LNCAP (cell line): Measurements from ENCODE around the gene SOX9.

ENCODE experiments used
- CTCF ChIP-seq: fragments of 450-650 bp; IDR thresholded peaks from 2 replicates; pipeline ENCODE4 v1.5.1; 2017; ENCODE audit warnings: mild to moderate bottlenecking

The SOX9 gene

DNA sequence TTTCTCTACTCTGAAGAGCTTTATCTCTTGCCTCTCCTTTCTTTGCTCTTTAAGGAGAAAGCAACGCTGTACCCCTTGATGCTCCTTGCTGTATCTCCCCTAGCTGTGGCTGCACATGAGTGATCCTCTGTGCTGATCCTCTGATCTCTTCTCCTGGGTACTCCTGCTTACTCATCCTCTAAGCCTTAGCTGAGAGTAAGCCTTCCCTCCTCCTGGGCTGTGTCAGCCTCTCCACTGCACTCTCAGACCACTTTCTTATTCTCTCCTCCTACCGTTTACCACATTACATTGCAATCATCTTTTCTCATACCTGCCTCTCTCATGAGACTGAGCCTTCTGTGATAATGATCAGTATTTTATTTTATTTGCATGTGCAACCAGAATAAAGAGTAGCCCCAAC is 25.1 kb downstream of the SOX9 start:
- TF ChIP-seq CTCF = no peak

DNA sequence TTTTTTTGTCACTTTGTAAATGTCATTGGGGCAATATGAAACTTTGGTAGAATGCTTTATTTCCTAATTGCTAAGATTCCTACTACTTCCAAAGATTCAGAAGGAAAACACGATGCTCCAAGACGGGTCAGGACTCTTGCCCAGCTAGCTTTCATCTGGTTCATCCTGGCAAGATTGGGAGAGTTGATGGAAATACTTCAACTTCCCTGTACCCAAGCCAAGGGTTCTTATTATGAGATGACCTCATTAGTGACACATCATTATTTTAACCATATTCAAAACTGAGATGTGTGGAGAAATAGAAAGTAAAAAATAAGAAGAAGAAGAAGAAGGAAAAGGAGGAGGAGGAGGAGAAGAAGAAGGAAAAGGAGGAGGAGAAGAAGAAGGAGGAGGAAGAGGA is 25.6 kb downstream of the SOX9 start:
- no peak for TF ChIP-seq CTCF

DNA sequence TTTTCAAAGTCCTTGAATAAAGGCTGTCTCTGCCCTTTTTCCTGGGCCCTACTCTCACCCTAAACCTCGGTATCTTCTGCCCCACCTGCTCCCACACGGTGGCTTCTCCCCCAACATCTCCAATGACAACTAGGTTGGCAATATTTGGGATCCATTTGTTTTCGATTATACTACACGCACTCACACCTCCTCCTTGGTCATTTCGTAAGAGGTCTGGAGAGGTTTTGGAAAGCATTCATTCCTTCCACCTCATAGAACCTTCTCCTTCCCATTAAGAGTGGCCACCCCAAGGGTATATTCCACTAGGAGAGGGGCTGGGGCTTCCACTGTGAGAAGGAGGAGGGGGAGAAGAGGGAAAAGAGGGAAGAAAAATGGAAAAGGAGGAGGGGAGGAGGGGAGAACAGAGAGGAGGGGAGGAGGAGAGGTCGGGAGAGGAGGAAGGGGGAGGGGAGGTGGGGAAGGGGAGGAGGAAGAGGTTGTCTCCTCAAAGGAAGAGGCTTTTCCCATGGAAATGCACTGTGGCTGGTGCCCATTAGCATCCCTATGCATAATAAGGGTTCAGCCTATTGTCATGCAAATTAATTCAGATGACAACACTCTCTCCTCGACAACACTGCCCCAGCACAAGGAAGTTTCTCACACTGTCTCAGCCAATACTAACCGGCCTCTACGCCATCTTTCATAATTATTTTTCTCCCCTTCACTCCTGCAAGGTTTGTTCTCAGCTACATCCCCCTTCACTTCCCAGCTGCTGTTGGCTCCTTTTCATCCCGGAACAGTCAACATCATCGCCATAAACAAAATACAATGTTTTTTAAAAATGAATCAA is 30.0 kb downstream of the SOX9 start:
- no peak for TF ChIP-seq CTCF

DNA sequence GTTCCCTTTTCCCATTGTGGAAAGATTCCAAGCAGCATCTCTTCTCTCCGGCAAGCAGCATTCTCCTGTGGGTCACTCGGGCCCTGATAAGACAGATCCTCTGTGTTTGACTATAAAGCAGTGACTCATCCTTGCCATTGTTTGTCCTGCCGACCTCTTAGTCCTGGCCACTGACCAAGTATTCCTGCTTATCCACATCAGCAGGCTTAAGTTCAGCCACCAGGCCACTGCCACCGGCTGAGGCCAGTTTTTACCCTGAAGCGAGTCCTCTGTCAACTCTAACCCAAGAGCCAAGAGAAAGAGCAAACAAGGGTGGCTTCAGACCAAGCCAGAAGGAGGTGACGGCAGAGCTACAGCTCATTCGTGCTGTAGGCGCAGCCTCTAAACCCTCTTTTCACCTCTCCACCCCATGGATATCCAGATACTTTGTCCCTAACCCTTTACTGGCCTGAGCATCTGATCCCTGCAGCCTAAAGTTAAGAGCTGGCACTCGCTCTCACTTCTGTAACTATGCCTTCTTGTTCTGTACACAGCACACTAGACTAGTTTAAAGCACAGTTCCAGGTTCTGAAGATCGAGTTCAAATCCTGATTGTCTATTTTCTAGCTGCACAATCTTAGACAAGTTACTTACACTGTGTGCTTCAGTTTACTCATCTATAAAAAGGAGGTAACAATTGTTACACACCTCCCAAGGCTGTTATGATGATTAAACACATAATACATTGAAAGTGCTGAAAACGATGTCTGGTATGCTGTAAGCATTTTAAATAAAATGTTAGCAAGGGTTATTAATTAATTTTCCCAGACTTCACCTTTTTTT is 31.0 kb downstream of the SOX9 start:
- TF ChIP-seq CTCF = no peak

- no peak for TF ChIP-seq CTCF
These were observed 31.6 kb downstream of the SOX9 start for GRCh38 chr17:72152387-72152929.

DNA sequence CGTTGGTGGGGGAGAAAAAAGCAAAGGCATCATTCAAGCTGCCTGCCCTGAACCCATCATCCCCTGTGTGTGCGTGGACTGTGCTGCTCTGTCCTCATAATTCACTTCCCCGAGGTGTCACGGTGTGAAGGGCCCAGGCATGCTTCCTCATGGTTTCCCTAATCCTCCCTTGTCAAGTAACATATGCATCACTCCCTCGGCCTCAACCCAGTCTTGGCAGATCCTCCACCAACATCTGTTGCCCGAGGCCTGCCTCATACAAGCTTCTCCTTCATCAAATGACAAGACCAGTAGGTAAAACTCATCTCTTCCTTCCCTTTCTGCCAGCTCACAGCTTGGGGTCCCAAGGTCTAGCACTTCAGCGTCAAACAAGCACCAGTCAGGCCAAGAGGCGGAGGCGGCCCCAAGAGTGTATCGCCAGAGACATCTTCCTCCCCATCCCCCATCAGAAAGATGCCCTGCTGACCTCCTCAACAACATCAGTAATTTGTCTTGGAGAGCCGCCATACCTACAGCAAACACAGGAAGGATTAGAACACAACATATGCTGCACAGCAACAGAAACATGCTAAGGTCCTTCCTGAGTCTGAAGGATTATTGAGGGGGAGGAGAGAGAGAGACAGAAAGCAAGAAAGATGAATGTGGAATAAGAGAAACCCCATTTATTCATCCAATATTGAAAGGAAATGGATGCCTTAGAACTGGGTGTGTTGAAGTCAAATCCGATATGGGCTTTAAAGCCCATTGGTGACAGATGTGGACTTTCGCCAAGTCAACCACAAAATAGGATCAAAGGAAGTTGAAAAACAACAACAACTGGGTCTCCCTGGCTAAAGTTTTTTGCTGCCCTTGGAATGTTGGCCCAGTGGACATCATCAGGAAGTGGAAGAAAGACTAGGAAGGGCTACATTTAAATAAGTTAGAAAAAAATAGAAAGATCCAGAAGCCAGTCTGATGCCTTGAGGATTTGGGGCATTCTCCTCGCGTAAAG is 38.4 kb downstream of the SOX9 start:
- no peak for TF ChIP-seq CTCF

- no peak for TF ChIP-seq CTCF
These were observed 41.7 kb downstream of the SOX9 start for GRCh38 chr17:72162569-72162968.
